ENCODE results near the gene POC5. TPM values are rescaled to one million over a fixed set of nuclear protein-coding genes. Genes with fewer than 3 reads are reported as not detected.

The POC5 gene
- total and polyA plus RNA-seq, 2 of the 13 experiments (the other 11 are each of a cell fraction or from before 2014, with no cell fraction given), result 6.9 to 9.3 TPM

- Histone ChIP-seq H3K4me1 (ENCODE audit: insufficient read depth, low read length) (peaks cover 5% of the 10 kb centered on the region), H3K27ac (ENCODE audit: extremely low read length, insufficient read depth, low read length) (no peak overlapping the region), H3K79me2 (ENCODE audit: insufficient read depth, low read length) (no peaks in the 10 kb centered on the region), H3K36me3 (replicated peaks in 1 of 2; ENCODE audit: control insufficient read depth in 1 of 2, insufficient read depth in 2 of 2, low read length in 2 of 2) (no peaks in the 10 kb centered on the region), H4K20me1 (ENCODE audit: insufficient read depth, low read length) (no peaks in the 10 kb centered on the region), H3K4me3 (replicated peaks in 1 of 3; ENCODE audit: insufficient read depth in 1 of 3, low read depth in 2 of 3, low read length in 3 of 3) (no peak overlapping the region), H3K9ac (ENCODE audit: insufficient read depth, low read depth, low read length) (no peak overlapping the region), H3K9me3 (ENCODE audit: low read length) (no peaks in the 10 kb centered on the region), H3K4me2 (ENCODE audit: low read depth, low read length) (no peak overlapping the region), H2AFZ (ENCODE audit: low read length) (no peak overlapping the region), H3K27me3 (ENCODE audit: control insufficient read depth in 1 of 2, insufficient read depth in 2 of 2, low read length in 2 of 2) (peaks cover 2 to 16% of the 10 kb centered on the region in 2 experiments; a peak in 2 of 5 replicates)
- in situ Hi-C loops (cut with HindIII; ENCODE audit: extremely low pct_ligation_motif_present, low pct_unique_long_range_greater_than_20kb), result no loop called here
- POLR2A ChIA-PET, result no interaction called here
- no peak for DNase-seq (ENCODE audit: low spot score)
- no peak for ATAC-seq
- 2% methylated on average over 2 of the region's 2 CpGs for WGBS (ENCODE audit: low lambda C conversion rate)
- FAIRE-seq, result no peak
- TF ChIP-seq CTCF (CRISPR knock-in tag; IDR thresholded peaks at IDR 0.05), result no peak
- no peak for TF ChIP-seq NFKBIZ (CRISPR knock-in tag; IDR thresholded peaks at IDR 0.05)
- TF ChIP-seq POLR2G (IDR thresholded peaks at IDR 0.05; ENCODE audit: low read depth, low read length), result no peak
- TF ChIP-seq TFE3 (CRISPR knock-in tag; IDR thresholded peaks at IDR 0.05), result no peak
- no peak for TF ChIP-seq NRL (CRISPR knock-in tag; IDR thresholded peaks at IDR 0.05; ENCODE audit: borderline replicate concordance)
- TF ChIP-seq BORCS8-MEF2B (CRISPR knock-in tag; IDR thresholded peaks at IDR 0.05), result no peak
- TF ChIP-seq ZNF263 (CRISPR knock-in tag; IDR thresholded peaks at IDR 0.05), result no peak
- TF ChIP-seq SCMH1 (CRISPR knock-in tag; IDR thresholded peaks at IDR 0.05; ENCODE audit: borderline replicate concordance), result no peak
- no peak for TF ChIP-seq GFI1 (CRISPR knock-in tag; IDR thresholded peaks at IDR 0.05; ENCODE audit: borderline replicate concordance)
- TF ChIP-seq MEF2D (CRISPR knock-in tag; IDR thresholded peaks at IDR 0.05), result no peak
- no peak for TF ChIP-seq TERF1 (CRISPR knock-in tag; IDR thresholded peaks at IDR 0.05)
- no peak for TF ChIP-seq ZNF44 (CRISPR knock-in tag; IDR thresholded peaks at IDR 0.05)
- no peak for TF ChIP-seq ZNF747 (CRISPR knock-in tag; IDR thresholded peaks at IDR 0.05; ENCODE audit: borderline replicate concordance)
- TF ChIP-seq, protein P1, sequence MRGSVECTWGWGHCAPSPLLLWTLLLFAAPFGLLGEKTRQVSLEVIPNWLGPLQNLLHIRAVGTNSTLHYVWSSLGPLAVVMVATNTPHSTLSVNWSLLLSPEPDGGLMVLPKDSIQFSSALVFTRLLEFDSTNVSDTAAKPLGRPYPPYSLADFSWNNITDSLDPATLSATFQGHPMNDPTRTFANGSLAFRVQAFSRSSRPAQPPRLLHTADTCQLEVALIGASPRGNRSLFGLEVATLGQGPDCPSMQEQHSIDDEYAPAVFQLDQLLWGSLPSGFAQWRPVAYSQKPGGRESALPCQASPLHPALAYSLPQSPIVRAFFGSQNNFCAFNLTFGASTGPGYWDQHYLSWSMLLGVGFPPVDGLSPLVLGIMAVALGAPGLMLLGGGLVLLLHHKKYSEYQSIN (CRISPR knock-in tag; IDR thresholded peaks at IDR 0.05; ENCODE audit: borderline replicate concordance), result no peak
- no peak for TF ChIP-seq YY1 (IDR thresholded peaks at IDR 0.05; ENCODE audit: insufficient read depth, insufficient replicate concordance, low read depth, low read length)
- TF ChIP-seq, protein P2, sequence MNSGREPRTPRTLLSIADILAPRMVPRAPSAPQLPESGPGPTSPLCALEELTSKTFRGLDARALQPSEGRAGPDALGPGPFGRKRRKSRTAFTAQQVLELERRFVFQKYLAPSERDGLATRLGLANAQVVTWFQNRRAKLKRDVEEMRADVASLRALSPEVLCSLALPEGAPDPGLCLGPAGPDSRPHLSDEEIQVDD (CRISPR knock-in tag; IDR thresholded peaks at IDR 0.05; ENCODE audit: borderline replicate concordance), result no peak
- no peak for TF ChIP-seq ZNF329 (CRISPR knock-in tag; IDR thresholded peaks at IDR 0.05; ENCODE audit: low read depth)
- intact Hi-C loops (cut with micrococcal nuclease; ENCODE audit: unreplicated experiment), result no loop called here
- CTCF ChIA-PET (ENCODE audit: low intra/inter-chr PET ratio, low total read pairs), result no interaction called here
- BruUV-seq (replicated peaks), result no TSS peak
Observed at GRCh38 chr5:75653521-75653920, 63.7 kb downstream of the POC5 start.
